Fibroblast of the aortic adventitia (primary cell): Measurements from ENCODE around the gene NECAB2. TPM values are rescaled to one million over a fixed set of nuclear protein-coding genes. Genes with fewer than 3 reads are reported as not detected.
"Not testable (repeated sequence)": the region's sequence is repeated elsewhere in the genome, so short reads cannot be mapped to it uniquely, and the experiment has no call there.

Experiments used
- DNase-seq: peaks from one replicate; pipeline ENCODE4 v3.0.0-alpha.2; 2010; ENCODE audit warnings: low read depth
- H3K4me3 ChIP-seq: 2 replicates; pipeline ENCODE4 v1.5.1; 2011; ENCODE audit warnings: low read depth, mild to moderate bottlenecking, control low read depth, low read length, moderate library complexity
- CTCF ChIP-seq: IDR thresholded peaks from 2 replicates; pipeline ENCODE4 v1.5.1; 2011; ENCODE audit warnings: mild to moderate bottlenecking, low read length, control low read depth, inconsistent platforms; ENCODE audit not compliant: insufficient read depth
- total RNA-seq: library from RNA; depleted of rRNA; stranded (reverse); fragments of >200 nt; gene quantifications from 2 replicates; pipeline ENCODE4 v1.2.3, GENCODE V29; 2012; ENCODE audit warnings: low replicate concordance

The NECAB2 gene
- total RNA-seq, 1 donor: 0.18 TPM

GRCh38 chr16:83937267-83937666, 30.8 kb upstream of the NECAB2 start:
- H3K4me3 ChIP-seq: no peak overlapping the region
- no peak for TF ChIP-seq CTCF
- no peak for DNase-seq

GRCh38 chr16:83937922-83938885, 29.8 kb upstream of the NECAB2 start:
- TF ChIP-seq CTCF: no peak
- H3K4me3 ChIP-seq: no peak overlapping the region
- no peak for DNase-seq

- TF ChIP-seq CTCF: no peak
- DNase-seq: no peak
Measured at GRCh38 chr16:83939266-83939855, 28.7 kb upstream of the NECAB2 start.

DNA sequence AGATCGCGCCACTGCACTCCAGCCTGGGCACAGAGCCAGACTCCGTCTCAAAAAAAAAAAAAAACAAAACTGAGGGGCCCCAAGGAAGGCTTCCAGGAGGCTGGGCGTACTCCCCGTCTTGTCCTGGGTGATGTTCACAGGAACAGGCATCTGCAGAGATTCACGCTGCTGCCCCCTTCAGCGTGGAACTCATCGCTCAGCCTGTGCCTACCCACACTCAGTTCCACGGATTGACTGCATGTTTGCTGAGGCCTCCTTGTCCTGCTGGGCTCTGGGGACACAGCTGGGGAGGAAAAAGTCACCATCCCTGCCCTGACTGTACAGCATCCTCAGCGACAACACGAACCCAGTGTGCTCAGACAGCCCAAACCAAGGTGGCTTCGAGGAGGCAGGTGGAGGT, 27.9 kb upstream of the NECAB2 start:
- DNase-seq: no peak
- H3K4me3 ChIP-seq: no peak overlapping the region
- TF ChIP-seq CTCF: no peak

More at GRCh38 chr16:83939266-83939855, 28.7 kb upstream of the NECAB2 start:
- H3K4me3 ChIP-seq: no peak overlapping the region

DNA sequence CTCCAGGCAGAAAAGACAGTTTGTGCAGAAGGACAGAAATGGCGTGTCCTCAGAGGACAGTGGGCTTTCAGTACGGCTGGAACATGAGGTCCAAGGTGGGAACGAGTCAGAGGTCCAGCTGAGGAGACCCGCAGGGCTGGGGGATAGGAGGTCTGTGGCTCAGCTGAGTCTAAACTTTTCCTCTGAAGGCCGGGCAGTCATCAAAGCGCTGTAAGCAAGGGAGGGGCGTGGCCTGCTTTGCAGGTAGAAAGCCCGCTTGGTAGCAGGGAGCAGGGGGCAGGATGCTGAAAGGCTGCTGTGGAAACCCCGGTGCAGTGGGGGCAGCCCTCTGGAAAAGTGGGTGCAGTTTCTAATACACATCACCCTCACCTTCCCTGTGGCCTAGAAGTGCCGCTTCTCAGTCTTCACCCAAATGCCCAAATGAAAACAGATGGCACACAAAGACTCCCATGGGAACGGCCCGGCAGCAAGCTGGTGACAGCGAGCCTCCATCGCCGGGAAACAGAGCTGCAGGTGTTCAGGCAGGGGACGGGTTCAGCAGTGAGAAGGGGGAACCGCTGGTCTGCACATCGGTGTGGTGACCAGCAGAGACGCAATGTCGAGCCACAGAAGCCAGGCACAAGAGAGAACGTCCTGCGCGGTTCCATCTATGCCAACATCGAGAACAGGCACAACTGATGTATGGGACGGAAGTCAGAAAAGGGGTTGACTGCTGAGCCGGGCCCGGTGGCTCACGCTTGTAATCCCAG, 27.2 kb upstream of the NECAB2 start:
- TF ChIP-seq CTCF: no peak
- H3K4me3 ChIP-seq: no peak overlapping the region
- no peak for DNase-seq

- H3K4me3 ChIP-seq, DNase-seq: not testable (repeated sequence)
Measured at GRCh38 chr16:83941546-83941945, 26.5 kb upstream of the NECAB2 start.

DNA sequence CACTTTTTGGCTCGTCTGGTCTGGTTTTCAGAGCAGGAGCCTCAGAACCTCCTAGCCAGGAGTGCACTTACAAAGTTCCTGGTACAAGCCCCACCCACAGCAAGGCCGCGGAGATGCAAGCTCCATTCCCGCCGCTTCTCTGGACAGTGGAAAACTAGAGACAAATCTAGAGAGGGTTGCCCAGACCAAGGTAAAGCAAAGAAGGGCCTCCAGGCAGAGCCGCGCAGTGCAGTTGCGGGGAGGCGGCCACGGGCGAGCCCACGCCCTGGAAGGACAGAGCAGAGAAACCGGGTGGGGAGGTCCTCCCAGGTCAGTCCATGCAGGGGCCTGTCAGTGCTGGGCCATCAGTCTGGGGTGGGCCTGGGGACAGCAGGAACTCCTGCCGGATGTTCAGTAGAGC, 26.0 kb upstream of the NECAB2 start:
- no peak for DNase-seq
- TF ChIP-seq CTCF: no peak
- H3K4me3 ChIP-seq: no peak overlapping the region
